ENCODE results near the gene PLEKHM2. TPM values are rescaled to one million over a fixed set of nuclear protein-coding genes. Genes with fewer than 3 reads are reported as not detected.

The PLEKHM2 gene
- total RNA-seq, 1 experiment from 2014 or later = 38.5 TPM

DNA sequence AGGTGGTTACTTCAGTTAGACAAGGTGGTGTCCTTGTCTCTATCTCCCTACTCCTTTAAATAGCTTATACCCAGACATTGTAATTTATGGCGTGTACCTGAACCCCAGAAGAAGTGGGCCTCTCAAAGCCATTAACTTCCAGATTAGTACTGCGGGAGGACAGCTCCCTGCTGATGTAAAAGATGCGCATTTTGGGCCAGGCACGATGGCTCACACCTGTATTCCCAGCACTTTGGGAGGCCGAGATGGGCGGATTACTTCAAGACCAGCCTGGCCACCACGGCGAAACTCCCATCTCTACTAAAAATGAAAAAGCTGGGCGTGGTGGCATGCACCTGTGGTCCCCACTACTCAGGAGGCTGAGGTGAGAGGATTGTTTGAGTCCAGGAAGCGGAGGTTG is 15.0 kb upstream of the PLEKHM2 start:
- DNase-seq (ENCODE audit: low read depth, low spot score) = no peak
- H4K20me1 ChIP-seq (ENCODE audit: insufficient read depth) = no peaks in the 10 kb centered on the region
- H3K9me3 ChIP-seq (ENCODE audit: control insufficient read depth in 1 of 2, insufficient read depth in 1 of 2, low read depth in 1 of 2, low read length in 2 of 2) = no peaks in the 10 kb centered on the region
- no peak overlapping the region for H2AFZ ChIP-seq (ENCODE audit: low read depth, low read length, poor library complexity, severe bottlenecking)
- H3K4me1 ChIP-seq (ENCODE audit: control insufficient read depth in 1 of 2, insufficient read depth in 2 of 2, low read length in 2 of 2) = no peaks in the 10 kb centered on the region
- no peak overlapping the region for H3K27ac ChIP-seq (ENCODE audit: low read depth, low read length)
- ATAC-seq = no peak
- no TSS peak for BruUV-seq (replicated peaks)
- no peak overlapping the region for H3K4me3 ChIP-seq (replicated peaks in 1 of 2; ENCODE audit: low read depth in 1 of 2, low read length in 2 of 2)
- no peak overlapping the region for H3K9ac ChIP-seq (ENCODE audit: low read length)
- H3K27me3 ChIP-seq (ENCODE audit: insufficient read depth, low read length) = no peaks in the 10 kb centered on the region
- TF ChIP-seq EZH2phosphoT487 (IDR thresholded peaks at IDR 0.05; ENCODE audit: borderline replicate concordance) (no peak), SIN3A (IDR thresholded peaks at IDR 0.05; ENCODE audit: low read depth) (no peak), ELF1 (IDR thresholded peaks at IDR 0.05; ENCODE audit: borderline replicate concordance, low read depth) (no peak), CBX3 (IDR thresholded peaks at IDR 0.05; ENCODE audit: low read depth) (no peak), YY1 (IDR thresholded peaks at IDR 0.05; ENCODE audit: extremely low read depth, insufficient replicate concordance, low read depth, low read length) (no peak), EGR1 (IDR thresholded peaks at IDR 0.05; ENCODE audit: low read depth) (no peak)
- TF ChIP-seq, protein P1, sequence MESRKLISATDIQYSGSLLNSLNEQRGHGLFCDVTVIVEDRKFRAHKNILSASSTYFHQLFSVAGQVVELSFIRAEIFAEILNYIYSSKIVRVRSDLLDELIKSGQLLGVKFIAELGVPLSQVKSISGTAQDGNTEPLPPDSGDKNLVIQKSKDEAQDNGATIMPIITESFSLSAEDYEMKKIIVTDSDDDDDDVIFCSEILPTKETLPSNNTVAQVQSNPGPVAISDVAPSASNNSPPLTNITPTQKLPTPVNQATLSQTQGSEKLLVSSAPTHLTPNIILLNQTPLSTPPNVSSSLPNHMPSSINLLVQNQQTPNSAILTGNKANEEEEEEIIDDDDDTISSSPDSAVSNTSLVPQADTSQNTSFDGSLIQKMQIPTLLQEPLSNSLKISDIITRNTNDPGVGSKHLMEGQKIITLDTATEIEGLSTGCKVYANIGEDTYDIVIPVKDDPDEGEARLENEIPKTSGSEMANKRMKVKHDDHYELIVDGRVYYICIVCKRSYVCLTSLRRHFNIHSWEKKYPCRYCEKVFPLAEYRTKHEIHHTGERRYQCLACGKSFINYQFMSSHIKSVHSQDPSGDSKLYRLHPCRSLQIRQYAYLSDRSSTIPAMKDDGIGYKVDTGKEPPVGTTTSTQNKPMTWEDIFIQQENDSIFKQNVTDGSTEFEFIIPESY (IDR thresholded peaks at IDR 0.05; ENCODE audit: extremely low read depth, insufficient replicate concordance, low read length) = no peak
- RAD21 ChIA-PET (ENCODE audit: low non-redundant PET in 1 of 2, low total read pairs in 2 of 2, uncharacterized antibody in 2 of 2, unreplicated experiment in 2 of 2) = no interaction called here
- no peaks in the 10 kb centered on the region for H3K36me3 ChIP-seq (ENCODE audit: control insufficient read depth in 1 of 2, insufficient read depth in 2 of 2, low read length in 2 of 2)
- POLR2A ChIA-PET = no interaction called here
- H3K9me2 ChIP-seq (ENCODE audit: insufficient read depth) = no peaks in the 10 kb centered on the region
- no peak overlapping the region for H3K4me2 ChIP-seq (ENCODE audit: low read length)
- intact Hi-C loops (cut with micrococcal nuclease) = no loop called here
- CTCF ChIA-PET = no interaction called here
- H3K79me2 ChIP-seq (ENCODE audit: insufficient read depth, low read length) = no peaks in the 10 kb centered on the region

DNA sequence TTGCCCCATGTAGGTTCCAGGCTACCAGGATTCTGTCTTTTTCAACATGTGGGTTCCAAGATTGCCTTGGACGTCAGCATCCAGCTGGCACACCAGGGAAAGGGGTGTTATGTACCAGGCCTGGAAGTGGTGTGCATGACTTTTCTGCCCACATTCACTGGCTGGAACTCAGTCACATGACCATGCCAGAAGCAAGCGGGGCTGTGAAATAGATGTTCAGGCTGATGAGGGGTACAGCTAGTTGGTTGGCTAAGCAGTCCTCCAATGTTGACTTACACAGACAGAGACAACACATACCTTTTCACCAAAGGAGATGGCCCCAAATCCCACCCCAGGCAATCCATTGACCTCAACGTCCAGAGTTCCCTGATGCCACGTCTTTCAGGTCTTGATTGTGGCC is 14.3 kb upstream of the PLEKHM2 start:
- Histone ChIP-seq H3K9ac (ENCODE audit: low read length) (no peak overlapping the region), H2AFZ (ENCODE audit: low read depth, low read length, poor library complexity, severe bottlenecking) (no peak overlapping the region), H3K9me2 (ENCODE audit: insufficient read depth) (no peaks in the 10 kb centered on the region), H3K27me3 (ENCODE audit: insufficient read depth, low read length) (no peaks in the 10 kb centered on the region), H3K79me2 (ENCODE audit: insufficient read depth, low read length) (no peaks in the 10 kb centered on the region), H3K4me1 (ENCODE audit: control insufficient read depth in 1 of 2, insufficient read depth in 2 of 2, low read length in 2 of 2) (no peaks in the 10 kb centered on the region), H3K9me3 (ENCODE audit: control insufficient read depth in 1 of 2, insufficient read depth in 1 of 2, low read depth in 1 of 2, low read length in 2 of 2) (no peaks in the 10 kb centered on the region), H3K4me3 (replicated peaks in 1 of 2; ENCODE audit: low read depth in 1 of 2, low read length in 2 of 2) (no peak overlapping the region), H4K20me1 (ENCODE audit: insufficient read depth) (no peaks in the 10 kb centered on the region), H3K27ac (ENCODE audit: low read depth, low read length) (no peak overlapping the region), H3K36me3 (ENCODE audit: control insufficient read depth in 1 of 2, insufficient read depth in 2 of 2, low read length in 2 of 2) (no peaks in the 10 kb centered on the region), H3K4me2 (ENCODE audit: low read length) (no peak overlapping the region)
- intact Hi-C loops (cut with micrococcal nuclease) = no loop called here
- ChIA-PET CTCF (no interaction called here), POLR2A (no interaction called here), RAD21 (ENCODE audit: low non-redundant PET in 1 of 2, low total read pairs in 2 of 2, uncharacterized antibody in 2 of 2, unreplicated experiment in 2 of 2) (no interaction called here)
- DNase-seq (ENCODE audit: low read depth, low spot score) (no peak), ATAC-seq (no peak)
- TF ChIP-seq CEBPB (IDR thresholded peaks at IDR 0.05; ENCODE audit: low read depth) (no peak), EGR1 (IDR thresholded peaks at IDR 0.05; ENCODE audit: low read depth) (no peak), SIN3A (IDR thresholded peaks at IDR 0.05; ENCODE audit: low read depth) (no peak), POLR2AphosphoS5 (IDR thresholded peaks at IDR 0.05; ENCODE audit: low read depth, low read length) (no peak), YY1 (IDR thresholded peaks at IDR 0.05; ENCODE audit: extremely low read depth, insufficient replicate concordance, low read depth, low read length) (no peak), SP1 (IDR thresholded peaks at IDR 0.05; ENCODE audit: low read depth) (no peak), ELF1 (IDR thresholded peaks at IDR 0.05; ENCODE audit: borderline replicate concordance, low read depth) (no peak), CBX3 (IDR thresholded peaks at IDR 0.05; ENCODE audit: low read depth) (no peak), SRF (IDR thresholded peaks at IDR 0.05; ENCODE audit: low read depth) (no peak)
- TF ChIP-seq, protein P2, sequence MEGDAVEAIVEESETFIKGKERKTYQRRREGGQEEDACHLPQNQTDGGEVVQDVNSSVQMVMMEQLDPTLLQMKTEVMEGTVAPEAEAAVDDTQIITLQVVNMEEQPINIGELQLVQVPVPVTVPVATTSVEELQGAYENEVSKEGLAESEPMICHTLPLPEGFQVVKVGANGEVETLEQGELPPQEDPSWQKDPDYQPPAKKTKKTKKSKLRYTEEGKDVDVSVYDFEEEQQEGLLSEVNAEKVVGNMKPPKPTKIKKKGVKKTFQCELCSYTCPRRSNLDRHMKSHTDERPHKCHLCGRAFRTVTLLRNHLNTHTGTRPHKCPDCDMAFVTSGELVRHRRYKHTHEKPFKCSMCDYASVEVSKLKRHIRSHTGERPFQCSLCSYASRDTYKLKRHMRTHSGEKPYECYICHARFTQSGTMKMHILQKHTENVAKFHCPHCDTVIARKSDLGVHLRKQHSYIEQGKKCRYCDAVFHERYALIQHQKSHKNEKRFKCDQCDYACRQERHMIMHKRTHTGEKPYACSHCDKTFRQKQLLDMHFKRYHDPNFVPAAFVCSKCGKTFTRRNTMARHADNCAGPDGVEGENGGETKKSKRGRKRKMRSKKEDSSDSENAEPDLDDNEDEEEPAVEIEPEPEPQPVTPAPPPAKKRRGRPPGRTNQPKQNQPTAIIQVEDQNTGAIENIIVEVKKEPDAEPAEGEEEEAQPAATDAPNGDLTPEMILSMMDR (IDR thresholded peaks at IDR 0.05 in 2 of 3, conservative IDR thresholded peaks at IDR 0.05 in 1 of 3; ENCODE audit: borderline replicate concordance in 1 of 3, insufficient read depth in 1 of 3, low read depth in 2 of 3, low read length in 2 of 3) = no peak
- BruUV-seq (replicated peaks) = no TSS peak

Measured in HCT116 (cell line).